Loucy (cell line): ENCODE data around the gene C1QTNF1.

Experiments used
- CTCF ChIP-seq: fragments of 200-600 bp; sonication (generic); conservative IDR thresholded peaks from 2 replicates; pipeline ENCODE4 v1.5.1; 2014; ENCODE audit warnings: mild to moderate bottlenecking, antibody characterized with exemption, low read length
- EZH2phosphoT487 ChIP-seq: fragments of 200-600 bp; IDR thresholded peaks from 2 replicates; pipeline ENCODE4 v1.6.1; 2018; ENCODE audit warnings: antibody characterized with exemption, mild to moderate bottlenecking, moderate library complexity, borderline replicate concordance

GRCh38 chr17:79042421-79043190 lies 18.6 kb downstream of the C1QTNF1 start:
- peak; percentile 90 for TF ChIP-seq CTCF
- TF ChIP-seq EZH2phosphoT487: no peak
